Osteoblast (primary cell): ENCODE results near the gene C1orf159. TPM values are rescaled to one million over a fixed set of nuclear protein-coding genes. Genes with fewer than 3 reads are reported as not detected.
"Not testable (repeated sequence)": the region's sequence is repeated elsewhere in the genome, so short reads cannot be mapped to it uniquely, and the experiment has no call there.

Experiments
- DNase-seq: peaks from one replicate; pipeline ENCODE4 v3.0.0; 2011; ENCODE audit warnings: low spot score, mixed read lengths; ENCODE audit not compliant: insufficient read length; ENCODE audit errors: missing footprints
- H2AFZ ChIP-seq: 2 replicates; pipeline ENCODE4 v1.6.0; 2011; ENCODE audit warnings: mild to moderate bottlenecking, low read length
- H3K27ac ChIP-seq: 2 replicates; pipeline ENCODE4 v1.5.1; 2011; ENCODE audit warnings: mild to moderate bottlenecking, low read depth, low read length, moderate library complexity
- H3K27me3 ChIP-seq: 2 replicates; pipeline ENCODE4 v1.6.0; 2012; ENCODE audit warnings: mild to moderate bottlenecking, control low read depth, inconsistent platforms, low read length, moderate library complexity; ENCODE audit not compliant: insufficient read depth
- H3K36me3 ChIP-seq: 2 replicates; pipeline ENCODE4 v1.5.1; 2011; ENCODE audit warnings: mild to moderate bottlenecking, low read length, control low read depth, moderate library complexity; ENCODE audit not compliant: insufficient read depth
- H3K4me1 ChIP-seq: 2 replicates; pipeline ENCODE4 v1.5.1; 2011; ENCODE audit warnings: mild to moderate bottlenecking, low read length, control low read depth, moderate library complexity; ENCODE audit not compliant: insufficient read depth
- H3K4me2 ChIP-seq: 2 replicates; pipeline ENCODE4 v1.6.0; 2011; ENCODE audit warnings: mild to moderate bottlenecking, low read length; ENCODE audit not compliant: insufficient read depth
- H3K4me3 ChIP-seq: fragments of 200-600 bp; sonication (generic); 3 replicates; pipeline ENCODE4 v1.5.1; 2012; ENCODE audit warnings: mild to moderate bottlenecking, low read length, inconsistent platforms; ENCODE audit not compliant: insufficient read depth
- H3K79me2 ChIP-seq: 2 replicates; pipeline ENCODE4 v1.6.0; 2012; ENCODE audit warnings: mild to moderate bottlenecking, low read length, control low read depth, inconsistent platforms; ENCODE audit not compliant: insufficient read depth
- H3K9me3 ChIP-seq: 2 replicates; pipeline ENCODE4 v1.5.1; 2011; ENCODE audit warnings: low read depth, low read length, control low read depth
- H4K20me1 ChIP-seq: 2 replicates; pipeline ENCODE4 v1.6.0; 2012; ENCODE audit warnings: mild to moderate bottlenecking, low read length, control low read depth; ENCODE audit not compliant: insufficient read depth
- total RNA-seq: library from RNA; depleted of rRNA; stranded (reverse); fragments of >200 nt; gene quantifications from 2 replicates; pipeline ENCODE4 v1.2.3, GENCODE V29; 2012
- TF ChIP-seq, protein P1 (sequence below): IDR thresholded peaks from 2 replicates; pipeline ENCODE4 v1.5.1; 2011; ENCODE audit warnings: mild to moderate bottlenecking, low read depth, low read length, moderate library complexity; ENCODE audit errors: extremely low read depth

C1orf159 gene
- total RNA-seq, 1 donor = 5.4 TPM

DNA sequence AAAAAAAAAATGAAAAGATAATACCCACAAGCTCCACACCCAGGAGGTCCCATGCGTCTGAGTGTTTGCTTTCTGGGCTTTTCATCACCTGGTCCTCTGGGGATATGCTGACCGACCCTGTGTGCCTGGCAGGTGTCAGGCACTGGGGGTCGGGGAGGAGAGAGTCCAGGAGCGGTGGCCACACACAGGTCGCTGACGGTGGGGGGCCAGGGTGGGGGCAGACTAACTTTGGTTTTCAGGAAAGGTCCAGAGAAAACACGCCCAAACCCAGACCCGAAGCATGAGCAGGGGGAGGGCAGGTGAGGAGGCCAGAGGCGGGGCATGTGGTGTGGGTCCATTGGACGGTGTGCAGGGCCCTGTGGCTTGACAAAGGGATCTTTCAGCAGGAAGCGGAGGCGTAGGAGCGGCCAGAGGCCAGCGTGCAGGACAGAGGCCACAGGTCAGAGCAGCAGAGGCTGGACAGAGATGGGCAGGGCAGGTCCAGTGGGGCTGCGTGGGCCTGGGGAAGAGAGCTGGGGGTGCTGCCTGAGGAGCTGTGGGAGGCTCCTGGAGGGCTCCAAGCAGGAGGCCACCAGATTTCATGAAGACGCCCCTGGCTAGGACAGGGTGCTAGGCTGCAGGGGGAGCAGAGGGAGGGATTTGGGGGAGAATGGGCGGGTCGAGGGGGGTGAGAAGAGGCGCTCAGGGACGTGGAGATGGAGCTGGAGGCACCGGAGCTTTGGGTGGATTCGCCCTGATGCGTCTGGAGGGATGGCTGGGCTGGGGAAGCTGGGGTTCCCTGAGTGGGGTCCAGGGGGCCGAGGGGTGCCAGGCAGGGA is 57.6 kb downstream of the C1orf159 start:
- Histone ChIP-seq H2AFZ (no peak overlapping the region), H3K79me2 (no peaks in the 10 kb centered on the region), H3K4me3 (no peak overlapping the region), H3K27ac (no peak overlapping the region), H4K20me1 (no peaks in the 10 kb centered on the region), H3K27me3 (peaks cover 41% of the 10 kb centered on the region), H3K9me3 (no peaks in the 10 kb centered on the region), H3K4me2 (no peak overlapping the region), H3K36me3 (no peaks in the 10 kb centered on the region), H3K4me1 (no peaks in the 10 kb centered on the region)
- TF ChIP-seq, protein P1, sequence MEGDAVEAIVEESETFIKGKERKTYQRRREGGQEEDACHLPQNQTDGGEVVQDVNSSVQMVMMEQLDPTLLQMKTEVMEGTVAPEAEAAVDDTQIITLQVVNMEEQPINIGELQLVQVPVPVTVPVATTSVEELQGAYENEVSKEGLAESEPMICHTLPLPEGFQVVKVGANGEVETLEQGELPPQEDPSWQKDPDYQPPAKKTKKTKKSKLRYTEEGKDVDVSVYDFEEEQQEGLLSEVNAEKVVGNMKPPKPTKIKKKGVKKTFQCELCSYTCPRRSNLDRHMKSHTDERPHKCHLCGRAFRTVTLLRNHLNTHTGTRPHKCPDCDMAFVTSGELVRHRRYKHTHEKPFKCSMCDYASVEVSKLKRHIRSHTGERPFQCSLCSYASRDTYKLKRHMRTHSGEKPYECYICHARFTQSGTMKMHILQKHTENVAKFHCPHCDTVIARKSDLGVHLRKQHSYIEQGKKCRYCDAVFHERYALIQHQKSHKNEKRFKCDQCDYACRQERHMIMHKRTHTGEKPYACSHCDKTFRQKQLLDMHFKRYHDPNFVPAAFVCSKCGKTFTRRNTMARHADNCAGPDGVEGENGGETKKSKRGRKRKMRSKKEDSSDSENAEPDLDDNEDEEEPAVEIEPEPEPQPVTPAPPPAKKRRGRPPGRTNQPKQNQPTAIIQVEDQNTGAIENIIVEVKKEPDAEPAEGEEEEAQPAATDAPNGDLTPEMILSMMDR = no peak
- peak; percentile 92 for DNase-seq

DNA sequence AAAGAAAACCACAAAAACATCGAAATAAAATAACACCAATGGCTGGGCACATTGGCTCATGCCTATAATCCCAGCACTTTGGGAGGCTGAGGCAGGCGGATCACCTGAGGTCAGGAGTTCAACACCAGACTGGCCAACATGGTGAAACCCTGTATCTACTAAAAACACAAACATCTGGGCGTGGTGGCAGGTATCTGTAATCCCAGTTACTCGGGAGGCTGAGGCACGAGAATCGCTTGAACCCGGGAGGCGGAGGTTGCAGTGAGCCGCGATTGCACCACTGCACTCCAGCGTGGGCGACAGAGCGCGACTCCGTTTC is 58.2 kb downstream of the C1orf159 start:
- H3K27me3 ChIP-seq = peaks cover 35% of the 10 kb centered on the region
- H3K4me2 ChIP-seq, DNase-seq, H3K36me3 ChIP-seq, H3K4me3 ChIP-seq, H3K4me1 ChIP-seq, H3K9me3 ChIP-seq, H4K20me1 ChIP-seq, H3K27ac ChIP-seq, H3K79me2 ChIP-seq, H2AFZ ChIP-seq: not testable (repeated sequence)

DNA sequence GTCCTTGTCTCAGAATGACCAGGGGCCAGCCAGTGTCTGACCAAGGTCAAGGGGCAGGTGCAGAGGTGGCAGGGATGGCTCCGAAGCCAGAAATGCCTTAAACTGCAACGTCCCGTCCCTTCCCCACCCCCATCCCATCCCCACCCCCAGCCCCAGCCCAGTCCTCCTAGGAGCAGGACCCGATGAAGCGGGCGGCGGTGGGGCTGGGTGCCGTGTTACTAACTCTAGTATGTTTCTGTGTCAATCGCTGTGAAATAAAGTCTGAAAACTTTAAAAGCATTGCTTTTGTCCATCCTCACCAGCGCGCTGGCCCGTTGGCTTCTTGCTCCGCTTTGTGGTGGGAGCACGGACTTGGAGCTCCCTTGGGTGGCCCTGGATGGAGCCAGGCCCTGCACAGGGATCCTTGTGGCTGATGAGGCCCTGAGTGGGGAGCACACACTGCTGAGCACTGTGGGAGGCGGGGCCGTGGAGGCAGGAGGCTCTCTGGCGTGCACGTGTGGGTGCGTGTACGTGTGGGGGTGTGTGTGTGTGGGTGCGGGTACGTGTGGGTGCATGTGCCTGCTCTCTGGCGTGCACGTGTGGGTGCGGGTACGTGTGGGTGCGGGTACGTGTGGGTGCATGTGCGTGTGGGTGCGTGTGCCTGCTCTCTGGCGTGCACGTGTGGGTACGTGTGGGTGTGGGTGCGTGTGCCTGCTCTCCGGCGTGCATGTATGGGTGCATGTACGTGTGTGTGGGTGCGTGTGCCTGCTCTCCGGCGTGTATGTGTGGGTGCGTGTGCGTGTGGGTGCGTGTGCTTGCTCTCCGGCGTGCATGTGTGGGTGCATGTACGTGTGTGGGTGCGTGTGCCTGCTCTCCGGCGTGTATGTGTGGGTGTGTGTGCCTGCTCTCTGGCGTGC is 59.8 kb downstream of the C1orf159 start:
- no peak overlapping the region for H3K4me3 ChIP-seq
- H3K4me1 ChIP-seq = no peaks in the 10 kb centered on the region
- H4K20me1 ChIP-seq = no peaks in the 10 kb centered on the region
- DNase-seq = no peak
- TF ChIP-seq, protein P1 = no peak
- no peak overlapping the region for H3K27ac ChIP-seq
- H3K36me3 ChIP-seq = no peaks in the 10 kb centered on the region
- no peaks in the 10 kb centered on the region for H3K79me2 ChIP-seq
- H3K27me3 ChIP-seq = peaks cover 27% of the 10 kb centered on the region
- no peak overlapping the region for H3K4me2 ChIP-seq
- H2AFZ ChIP-seq = no peak overlapping the region
- no peaks in the 10 kb centered on the region for H3K9me3 ChIP-seq

DNA sequence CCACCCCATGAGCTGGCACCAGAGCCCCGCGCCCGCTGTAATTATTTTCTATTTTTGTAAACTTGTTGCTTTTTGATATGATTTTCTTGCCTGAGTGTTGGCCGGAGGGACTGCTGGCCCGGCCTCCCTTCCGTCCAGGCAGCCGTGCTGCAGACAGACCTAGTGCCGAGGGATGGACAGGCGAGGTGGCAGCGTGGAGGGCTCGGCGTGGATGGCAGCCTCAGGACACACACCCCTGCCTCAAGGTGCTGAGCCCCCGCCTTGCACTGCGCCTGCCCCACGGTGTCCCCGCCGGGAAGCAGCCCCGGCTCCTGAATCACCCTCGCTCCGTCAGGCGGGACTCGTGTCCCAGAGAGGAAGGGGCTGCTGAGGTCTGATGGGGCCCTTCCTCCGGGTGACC is 60.9 kb downstream of the C1orf159 start:
- Histone ChIP-seq H3K79me2 (no peaks in the 10 kb centered on the region), H4K20me1 (no peaks in the 10 kb centered on the region), H3K36me3 (no peaks in the 10 kb centered on the region), H2AFZ (no peak overlapping the region), H3K4me2 (no peak overlapping the region), H3K4me1 (no peaks in the 10 kb centered on the region), H3K27ac (no peak overlapping the region), H3K27me3 (peaks cover 16% of the 10 kb centered on the region), H3K9me3 (no peaks in the 10 kb centered on the region), H3K4me3 (no peak overlapping the region)
- DNase-seq = no peak
- TF ChIP-seq, protein P1 = no peak
